Renal cortical epithelial cell (primary cell): ENCODE results near the gene CYP4A11. TPM values are rescaled to one million over a fixed set of nuclear protein-coding genes. Genes with fewer than 3 reads are reported as not detected.
"Not testable (repeated sequence)": the region's sequence is repeated elsewhere in the genome, so short reads cannot be mapped to it uniquely, and the experiment has no call there.

ENCODE experiments used
- DNase-seq: peaks from one replicate; pipeline ENCODE4 v3.0.0-alpha.2; 2011; ENCODE audit warnings: low read depth
- total RNA-seq: library from RNA; depleted of rRNA; stranded (reverse); fragments of >200 nt; gene quantifications from 2 replicates; pipeline ENCODE4 v1.2.3, GENCODE V29; 2014

Gene CYP4A11
- total RNA-seq, 1 donor from 2014 or later = not detected

DNA sequence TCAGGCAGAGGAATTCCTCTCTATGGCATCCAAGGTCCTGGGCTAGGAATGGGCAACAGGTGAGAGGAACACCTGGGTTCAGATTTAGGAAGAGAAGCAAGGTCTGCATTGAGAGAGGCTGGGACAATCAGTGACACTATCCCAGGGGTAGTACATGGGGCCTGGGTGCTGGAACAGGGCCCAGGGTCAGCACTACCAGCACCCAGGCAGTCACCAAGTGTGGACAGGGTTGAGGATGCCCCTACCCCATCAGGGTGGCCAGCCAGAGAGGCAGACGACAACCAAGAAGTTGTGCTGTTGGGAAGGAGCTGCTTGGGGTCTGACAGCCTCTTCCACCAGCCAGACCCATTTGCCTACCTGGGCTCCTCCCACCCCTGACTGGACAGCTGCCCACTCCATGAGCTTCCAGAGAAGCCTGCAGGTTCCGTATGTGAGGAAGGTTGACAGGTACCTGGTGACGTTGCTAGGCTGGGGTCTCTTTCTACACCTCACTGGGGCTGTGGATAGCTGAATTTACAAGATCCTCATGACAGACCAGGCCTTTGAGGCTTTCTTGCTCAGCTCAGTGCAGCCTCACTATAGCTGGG lies 13.9 kb downstream of the CYP4A11 start:
- no peak for DNase-seq

DNA sequence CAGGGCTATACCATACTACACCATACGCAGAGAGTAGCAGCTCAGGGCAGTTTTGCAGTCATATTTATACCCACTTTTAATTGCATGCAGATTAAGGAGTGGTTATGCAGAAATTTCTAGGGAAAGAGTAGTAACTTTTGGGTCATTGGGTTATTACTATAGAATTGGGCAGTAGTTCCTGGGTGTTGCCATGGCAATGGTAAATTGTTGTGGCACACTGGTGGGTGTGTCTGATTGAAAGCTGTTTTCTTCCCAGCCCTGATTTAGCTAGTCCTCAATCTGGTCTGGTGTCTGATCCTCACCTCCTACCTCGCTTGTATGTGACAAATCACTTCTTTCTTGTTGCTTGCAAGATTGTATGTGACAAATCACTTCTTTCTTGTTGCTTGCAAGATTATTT lies 30.5 kb downstream of the CYP4A11 start:
- no peak for DNase-seq

DNA sequence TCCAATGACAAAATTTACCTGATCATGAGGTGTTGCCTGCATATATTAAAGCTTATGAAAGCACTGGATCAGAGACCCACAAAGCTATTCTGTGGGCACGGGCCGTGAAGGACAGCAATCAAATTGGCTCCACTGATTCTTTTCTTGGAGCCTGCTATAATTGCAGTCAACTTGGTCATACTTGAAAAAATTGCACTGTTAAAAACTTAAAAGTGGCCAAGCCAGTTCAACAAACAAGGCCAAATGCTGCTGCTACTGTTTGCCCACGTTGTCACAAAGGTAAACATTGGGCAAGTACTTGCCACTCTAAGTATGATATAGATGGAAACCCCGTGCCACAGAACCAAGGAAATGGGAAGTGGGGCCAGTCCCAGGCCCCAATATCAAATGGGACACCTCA lies 37.8 kb downstream of the CYP4A11 start:
- no peak for DNase-seq

DNA sequence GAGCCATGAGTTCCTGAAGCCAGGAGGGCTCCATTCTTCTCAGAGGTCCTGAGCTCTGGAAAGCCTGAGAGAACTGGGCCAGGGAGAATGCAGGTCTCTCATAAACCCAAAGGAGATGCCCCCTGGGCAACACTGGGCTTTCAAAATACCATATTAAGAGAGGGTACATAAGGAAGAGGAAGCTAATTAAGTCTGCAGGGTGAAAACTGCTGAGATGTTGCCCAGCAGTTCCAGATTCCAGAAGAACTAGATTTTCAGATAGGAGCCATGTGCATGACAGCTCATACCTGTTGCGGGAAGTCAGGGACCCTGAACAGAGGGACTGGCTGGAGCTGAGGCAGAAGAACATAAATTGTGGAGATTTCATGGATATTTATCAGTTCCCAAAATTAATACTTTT lies 40.9 kb downstream of the CYP4A11 start:
- DNase-seq = peak; percentile 2

DNA sequence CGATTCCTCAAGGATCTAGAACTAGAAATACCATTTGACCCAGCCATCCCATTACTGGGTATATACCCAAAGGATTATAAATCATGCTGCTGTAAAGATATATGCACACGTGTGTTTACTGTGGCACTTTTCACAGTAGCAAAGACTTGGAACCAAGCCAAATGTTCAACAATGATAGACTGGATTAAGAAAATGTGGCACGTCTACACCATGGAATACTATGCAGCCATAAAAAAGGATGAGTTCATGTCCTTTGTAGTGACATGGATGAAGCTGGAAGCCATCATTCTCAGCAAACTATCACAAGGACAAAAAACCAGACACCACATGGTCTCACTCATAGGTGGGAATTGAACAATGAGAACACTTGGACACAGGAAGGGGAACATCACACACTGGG lies 59.6 kb downstream of the CYP4A11 start:
- DNase-seq = not testable (repeated sequence)

Other genes starting within 250 kb of the CYP4A11 start
- 62.5 and 105 TPM in 2 replicates for gene EFCAB14, start 222.4 kb downstream of the CYP4A11 start, total RNA-seq
- 3.2 and 3.5 TPM in 2 replicates for gene CYP4B1, start 142.4 kb downstream of the CYP4A11 start, total RNA-seq
- gene CYP4X1, start 82.2 kb upstream of the CYP4A11 start, total RNA-seq = 0.10 and 0.17 TPM in 2 replicates
- not detected in 2 replicates for gene CYP4Z1, start 125.8 kb upstream of the CYP4A11 start, total RNA-seq
- not detected in 2 replicates for gene CYP4A22, start 196.0 kb upstream of the CYP4A11 start, total RNA-seq
- gene PDZK1IP1, start 248.6 kb upstream of the CYP4A11 start, total RNA-seq = 288 and 398 TPM in 2 replicates